Adrenal gland (tissue), 12 donors: ENCODE measurements around the gene LRRC25. TPM values are rescaled to one million over a fixed set of nuclear protein-coding genes. Genes with fewer than 3 reads are reported as not detected.
A peak's percentile ranks its signal among the peaks of the same experiment; 100 is the strongest.

ENCODE experiments used
- DNase-seq, 7 donors: peaks; one replicate each; pipeline ENCODE4 v3.0.0-alpha.2; 2019 to 2020
- H3K27ac ChIP-seq, 5 donors: fragments of 200-600 bp; sonication (generic) in 4 of 5; 1 replicate in 3 of 5; 2 replicates in 2 of 5; pipeline versions ENCODE4 v1.5.1 to v1.8.0; 2016 to 2020; ENCODE audit warnings: mild to moderate bottlenecking in 1 of 5
- H3K27me3 ChIP-seq: fragments of 200-600 bp; 2 replicates; pipeline ENCODE4 v1.8.0; 2021
- H3K36me3 ChIP-seq, 2 donors: fragments of 200-600 bp; replicated peaks in 1 of 2; 1 replicate in 1 of 2; 2 replicates in 1 of 2; pipeline versions ENCODE4 v1.5.1 to v1.8.0; 2018 to 2022
- H3K4me1 ChIP-seq, 2 donors: fragments of 200-600 bp; replicated peaks in 1 of 2; 1 replicate in 1 of 2; 2 replicates in 1 of 2; pipeline versions ENCODE4 v1.5.1 to v1.8.0; 2018 to 2021
- H3K4me3 ChIP-seq, 4 donors: fragments of 200-600 bp; sonication (generic) in 3 of 4; one replicate each; pipeline ENCODE4 v1.5.1; 2016 to 2018
- H3K9me3 ChIP-seq, 3 donors: fragments of 200-600 bp; sonication (generic) in 1 of 3; replicated peaks in 1 of 3; 1 replicate in 2 of 3; 2 replicates in 1 of 3; pipeline versions ENCODE4 v1.5.1 to v1.8.0; 2016 to 2021
- POLR2A ChIP-seq, 2 donors: fragments of 450-650 bp; IDR thresholded peaks; one replicate each; pipeline ENCODE4 v1.6.1; 2017; ENCODE audit warnings: antibody characterized with exemption in 2 of 2, mild to moderate bottlenecking in 2 of 2, moderate library complexity in 1 of 2
- WGBS, 4 donors: extraction: QIAGEN DNeasy Blood & Tissue Kit in 2 of 4; methylation state at CpG; one replicate each; pipeline versions ENCODE4 v1.1.5 to v1.1.7; 2013 to 2017; 5-methylcytosine and 5-hydroxymethylcytosine counted together
- intact Hi-C, 2 donors: fragments of 100-400 bp; cut with DNase I; formaldehyde crosslinking; loops; one replicate each; pipeline versions ENCODE4 v1.14.1 to v1.15.0; 2022 to 2023
- polyA plus RNA-seq, 3 donors: library from polyadenylated mRNA; stranded (reverse); fragments of 200-250 nt in 2 of 3; fragments of 350-450 nt in 1 of 3; fragmentation: Illumina TruSeq in 1 of 3; extraction: RNeasy Lipid Tissue Mini Kit (QIAGEN cat#74804) in 1 of 3; gene quantifications; one replicate each; pipeline ENCODE4 v1.2.3, GENCODE V29; 2013 to 2014
- total RNA-seq, 9 donors: library from RNA; depleted of rRNA in 4 of 9; stranded (reverse); fragments of >200 nt in 4 of 9; fragments of 120-200 nt in 1 of 9; fragmentation: NEBNext Ultra II Directional in 1 of 9; extraction: Animal tissue kit (Norgen Biotek cat#: 25700) in 1 of 9; gene quantifications; one replicate each; pipeline versions ENCODE4 v1.1.0 to v1.2.4, GENCODE V29; 2013 to 2023
- TF ChIP-seq, protein P1 (sequence below), 6 experiments: fragments of 450-650 bp in 4 of 6; fragments of 200-600 bp in 2 of 6; sonication (generic) in 1 of 6; IDR thresholded peaks; 1 replicate in 5 of 6; 2 replicates in 1 of 6; pipeline versions ENCODE4 v1.5.1 to v1.8.0; 2016 to 2021; ENCODE audit warnings: antibody characterized with exemption in 6 of 6, mild to moderate bottlenecking in 2 of 6, moderate library complexity in 1 of 6
- donor health status: healthy with polysubstance abuse.
- donor health status: Bipolar disorder and iron deficiency.
- donor health status: DM: yes; HTN: yes; CAD: no.
- donor health status: DM: no; HTN: no; CAD: no.
- donor health status: DM: no; HTN: no; CAD: no.
- donor health status: DM: yes; HTN: yes; CAD: no.

The LRRC25 gene
- total and polyA plus RNA-seq, 12 donors: 1.5 to 38.2 (median 17.0) TPM

DNA sequence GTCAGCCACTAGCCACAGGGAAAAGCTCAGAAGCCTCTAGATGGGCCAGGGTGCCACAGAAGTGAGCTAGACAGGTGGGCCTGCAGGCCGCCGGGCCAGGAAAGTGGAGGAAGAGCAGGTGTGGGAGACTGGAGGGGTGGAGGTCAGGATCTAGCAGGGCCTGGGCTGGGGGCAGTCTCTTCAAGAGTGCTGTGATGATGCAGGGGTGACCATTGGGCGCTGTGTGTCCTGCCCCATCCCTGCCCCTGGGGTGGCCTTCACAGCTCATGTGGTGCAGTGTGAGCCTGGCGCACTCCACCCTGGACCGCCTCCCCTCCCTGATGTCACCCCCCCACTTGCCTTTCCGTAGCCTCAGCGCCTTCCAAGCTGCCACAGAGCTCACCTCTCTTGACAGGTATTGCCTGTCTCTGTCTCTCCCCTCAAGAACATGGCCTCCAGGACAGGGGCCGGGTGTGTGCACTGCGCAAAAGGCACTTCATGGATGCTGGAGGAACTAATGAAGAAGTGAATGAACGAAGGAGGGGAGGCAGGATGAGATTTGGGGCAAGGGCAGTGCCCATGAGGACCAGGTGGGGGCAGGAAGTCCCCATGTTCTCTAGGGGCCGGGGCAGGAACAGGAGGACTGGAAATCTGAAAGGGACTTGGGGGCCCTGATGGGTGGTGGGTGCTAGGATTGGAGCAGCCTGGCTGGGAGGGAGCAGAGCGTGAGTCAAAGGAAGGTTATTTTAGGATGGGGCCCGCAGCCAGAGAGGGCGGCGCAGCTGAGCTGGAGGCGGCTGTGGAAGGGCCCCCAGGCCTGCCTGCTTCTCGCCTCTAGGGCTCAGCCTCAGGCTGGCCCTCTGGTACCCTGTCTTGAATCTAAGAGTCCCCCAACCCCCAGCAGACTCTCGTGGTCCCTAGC is 28.3 kb upstream of the LRRC25 start:
- Histone ChIP-seq H3K4me3 (no peak overlapping the region), H3K27ac (peak overlapping the region in 2 of 5 donors; percentile 53 to 63), H3K27me3 (no peaks in the 10 kb centered on the region), H3K9me3 (no peaks in the 10 kb centered on the region), H3K36me3 (no peaks in the 10 kb centered on the region), H3K4me1 (peaks cover 20 to 42% of the 10 kb centered on the region in 2 donors)
- 48 to 73% (median 52%) methylated on average over 12 to 18 of the region's 18 CpGs for WGBS, 4 donors
- TF ChIP-seq POLR2A (IDR thresholded peaks at IDR 0.05): no peak
- TF ChIP-seq, protein P1, sequence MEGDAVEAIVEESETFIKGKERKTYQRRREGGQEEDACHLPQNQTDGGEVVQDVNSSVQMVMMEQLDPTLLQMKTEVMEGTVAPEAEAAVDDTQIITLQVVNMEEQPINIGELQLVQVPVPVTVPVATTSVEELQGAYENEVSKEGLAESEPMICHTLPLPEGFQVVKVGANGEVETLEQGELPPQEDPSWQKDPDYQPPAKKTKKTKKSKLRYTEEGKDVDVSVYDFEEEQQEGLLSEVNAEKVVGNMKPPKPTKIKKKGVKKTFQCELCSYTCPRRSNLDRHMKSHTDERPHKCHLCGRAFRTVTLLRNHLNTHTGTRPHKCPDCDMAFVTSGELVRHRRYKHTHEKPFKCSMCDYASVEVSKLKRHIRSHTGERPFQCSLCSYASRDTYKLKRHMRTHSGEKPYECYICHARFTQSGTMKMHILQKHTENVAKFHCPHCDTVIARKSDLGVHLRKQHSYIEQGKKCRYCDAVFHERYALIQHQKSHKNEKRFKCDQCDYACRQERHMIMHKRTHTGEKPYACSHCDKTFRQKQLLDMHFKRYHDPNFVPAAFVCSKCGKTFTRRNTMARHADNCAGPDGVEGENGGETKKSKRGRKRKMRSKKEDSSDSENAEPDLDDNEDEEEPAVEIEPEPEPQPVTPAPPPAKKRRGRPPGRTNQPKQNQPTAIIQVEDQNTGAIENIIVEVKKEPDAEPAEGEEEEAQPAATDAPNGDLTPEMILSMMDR (IDR thresholded peaks at IDR 0.05): peak in 3 of 6 experiments; percentile 7 to 21 (median 15)
- DNase-seq: peak; percentile 40 to 79 (median 68)
- intact Hi-C loops: no loop called here

GRCh38 chr19:18424890-18425514 is 27.6 kb upstream of the LRRC25 start:
- Histone ChIP-seq H3K9me3 (no peaks in the 10 kb centered on the region), H3K4me1 (peaks cover 22 to 50% of the 10 kb centered on the region in 2 donors), H3K4me3 (no peak overlapping the region), H3K36me3 (no peaks in the 10 kb centered on the region), H3K27me3 (no peaks in the 10 kb centered on the region), H3K27ac (peak overlapping the region in 2 of 5 donors; percentile 53 to 63)
- peak in 1 of 7 donors; percentile 23 for DNase-seq
- intact Hi-C loops: no loop called here
- TF ChIP-seq, protein P1 (IDR thresholded peaks at IDR 0.05): no peak
- no peak for TF ChIP-seq POLR2A (IDR thresholded peaks at IDR 0.05)
- WGBS, 4 donors: 82 to 89% (median 83%) methylated on average over 11 to 17 of the region's 17 CpGs

DNA sequence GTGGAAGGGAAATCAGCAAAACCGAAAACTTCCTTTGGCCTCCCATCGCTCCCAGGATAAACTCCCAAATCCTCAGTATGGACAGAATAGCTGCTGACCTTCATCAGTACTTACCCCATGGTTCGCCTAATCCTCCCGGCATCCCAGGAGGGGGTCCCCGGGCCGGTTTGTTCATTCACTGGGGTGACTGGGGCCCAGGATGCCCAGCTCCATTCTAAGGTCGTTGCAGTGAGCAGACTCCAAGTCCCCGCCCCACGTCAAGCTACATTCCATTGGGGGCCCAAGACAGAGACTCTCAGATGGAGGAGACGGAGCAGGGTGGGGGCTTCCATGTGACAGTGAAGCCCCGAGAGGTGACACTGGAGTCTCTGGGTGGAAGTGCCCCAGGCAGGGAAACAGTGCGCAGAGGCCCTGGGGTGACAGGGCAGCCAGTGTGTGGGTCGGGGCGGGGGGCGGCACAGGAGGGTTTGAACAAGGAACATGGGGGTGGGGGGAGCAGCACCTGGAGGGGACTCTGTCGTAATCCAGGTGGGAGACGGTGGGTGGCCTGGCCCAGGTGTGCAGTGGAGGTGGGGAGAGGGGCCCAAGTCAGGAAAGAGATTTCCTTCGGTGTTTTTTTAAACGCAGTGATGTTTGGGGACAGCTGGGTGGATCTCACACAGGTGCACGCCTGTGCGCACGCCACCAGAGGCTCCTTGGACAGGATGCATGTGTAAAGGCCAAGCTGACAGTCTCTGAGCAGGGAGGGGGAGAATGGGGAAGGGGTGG is 26.9 kb upstream of the LRRC25 start:
- intact Hi-C loops: no loop called here
- DNase-seq: peak in 3 of 7 donors; percentile 15 to 30 (median 27)
- no peaks in the 10 kb centered on the region for H3K9me3 ChIP-seq
- 74 to 83% (median 80%) methylated on average over 21 to 22 of the region's 22 CpGs for WGBS, 4 donors
- TF ChIP-seq POLR2A (IDR thresholded peaks at IDR 0.05): no peak
- TF ChIP-seq, protein P1 (IDR thresholded peaks at IDR 0.05): no peak
- H3K27ac ChIP-seq: peak overlapping the region in 1 of 5 donors; percentile 53
- H3K4me1 ChIP-seq: peaks cover 20 to 45% of the 10 kb centered on the region in 2 donors
- no peak overlapping the region for H3K4me3 ChIP-seq
- H3K27me3 ChIP-seq: no peaks in the 10 kb centered on the region
- no peaks in the 10 kb centered on the region for H3K36me3 ChIP-seq
